ENCODE results near the gene WDR36. TPM values are rescaled to one million over a fixed set of nuclear protein-coding genes. Genes with fewer than 3 reads are reported as not detected.

The WDR36 gene
- total and polyA plus RNA-seq, 2 of the 4 experiments (the other 2 are of a cell fraction): 11.9 to 87.8 TPM

DNA sequence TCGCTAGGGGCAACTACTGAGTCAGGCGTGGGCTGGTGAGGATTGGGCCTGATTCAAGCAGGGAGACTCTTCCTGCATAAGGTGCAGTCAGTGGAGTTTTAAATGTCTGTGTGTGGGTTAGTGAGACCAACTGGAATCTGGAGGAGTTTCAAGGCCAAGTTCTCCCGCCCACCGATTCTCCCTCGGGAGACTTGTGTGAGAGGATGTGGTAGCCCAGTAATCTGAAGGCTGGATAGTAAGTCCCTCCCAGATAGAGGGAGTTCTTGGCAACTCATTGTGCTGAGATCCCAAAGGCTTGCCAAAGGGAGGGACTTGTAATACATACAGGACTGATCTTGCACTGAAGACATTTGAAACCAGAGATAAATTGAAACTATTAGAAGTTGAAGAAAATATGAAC lies 51.8 kb downstream of the WDR36 start:
- H3K79me1 ChIP-seq (ENCODE audit: low read depth in 1 of 2, low read length in 2 of 2): no peaks in the 10 kb centered on the region
- ChIA-PET POLR2A (ENCODE audit: unreplicated experiment) (no interaction called here), CTCF (no interaction called here)
- intact Hi-C loops (cut with micrococcal nuclease): no loop called here
- no peaks in the 10 kb centered on the region for H3K4me1 ChIP-seq (ENCODE audit: control insufficient read depth, insufficient read depth, low read length)
- H3K4ac ChIP-seq (ENCODE audit: low read depth, low read length): no peak overlapping the region
- no peak overlapping the region for H3K18ac ChIP-seq (ENCODE audit: low read depth, low read length)
- H2BK5ac ChIP-seq (ENCODE audit: low read depth, low read length, poor library complexity, severe bottlenecking): no peak overlapping the region
- no peak overlapping the region for H3K4me3 ChIP-seq (ENCODE audit: insufficient read depth, low read depth, low read length)
- H4K8ac ChIP-seq (ENCODE audit: low read depth in 2 of 2, low read length in 2 of 2): no peak overlapping the region
- ATAC-seq (ENCODE audit: low read depth) (peak; percentile 66), DNase-seq (peak; percentile 73)
- dilution Hi-C loops (cut with HindIII; ENCODE audit: low sequenced_read_pairs, unreplicated experiment): no loop called here
- in situ Hi-C loops (cut with MboI; ENCODE audit: low sequenced_read_pairs): no loop called here
- no CpG with 5 or more reads among the region's 5 CpGs for WGBS, 2 experiments (ENCODE audit: extremely low coverage in 2 of 2, insufficient read length in 1 of 2)
- H3K4me2 ChIP-seq (ENCODE audit: low read depth, low read length): no peak overlapping the region
- H2BK15ac ChIP-seq (ENCODE audit: low read depth, low read length): no peak overlapping the region
- no peaks in the 10 kb centered on the region for H3K9me3 ChIP-seq (ENCODE audit: control insufficient read depth, insufficient read depth, low read length)
- no peak overlapping the region for H4K5ac ChIP-seq (ENCODE audit: low read depth, low read length)
- no peaks in the 10 kb centered on the region for H3K36me3 ChIP-seq (ENCODE audit: control insufficient read depth, insufficient read depth, low read length)
- H2AK9ac ChIP-seq (replicated peaks; ENCODE audit: low read depth, low read length, poor library complexity): no peak overlapping the region
- H2BK120ac ChIP-seq (ENCODE audit: low read depth, low read length): no peak overlapping the region
- H3K14ac ChIP-seq (replicated peaks; ENCODE audit: low read depth, low read length): no peak overlapping the region
- H3K23ac ChIP-seq (ENCODE audit: low read depth, low read length): no peak overlapping the region
- peak overlapping the region; percentile 13 for H2AFZ ChIP-seq (replicated peaks; ENCODE audit: low read length, poor library complexity)
- TF ChIP-seq, protein P1, sequence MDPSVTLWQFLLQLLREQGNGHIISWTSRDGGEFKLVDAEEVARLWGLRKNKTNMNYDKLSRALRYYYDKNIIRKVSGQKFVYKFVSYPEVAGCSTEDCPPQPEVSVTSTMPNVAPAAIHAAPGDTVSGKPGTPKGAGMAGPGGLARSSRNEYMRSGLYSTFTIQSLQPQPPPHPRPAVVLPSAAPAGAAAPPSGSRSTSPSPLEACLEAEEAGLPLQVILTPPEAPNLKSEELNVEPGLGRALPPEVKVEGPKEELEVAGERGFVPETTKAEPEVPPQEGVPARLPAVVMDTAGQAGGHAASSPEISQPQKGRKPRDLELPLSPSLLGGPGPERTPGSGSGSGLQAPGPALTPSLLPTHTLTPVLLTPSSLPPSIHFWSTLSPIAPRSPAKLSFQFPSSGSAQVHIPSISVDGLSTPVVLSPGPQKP (IDR thresholded peaks at IDR 0.05; ENCODE audit: borderline replicate concordance, low read depth, low read length): no peak
- TF ChIP-seq RAD21 (IDR thresholded peaks at IDR 0.05; ENCODE audit: low read length) (no peak), CEBPB (IDR thresholded peaks at IDR 0.05; ENCODE audit: low read depth, low read length) (no peak), MXI1 (IDR thresholded peaks at IDR 0.05; ENCODE audit: borderline replicate concordance, low read depth, low read length) (no peak), NFE2L2 (IDR thresholded peaks at IDR 0.05; ENCODE audit: low read depth, low read length) (no peak), BHLHE40 (IDR thresholded peaks at IDR 0.05; ENCODE audit: low read depth, low read length) (no peak), MAZ (IDR thresholded peaks at IDR 0.05; ENCODE audit: borderline replicate concordance, low read depth, low read length) (no peak), RFX5 (IDR thresholded peaks at IDR 0.05; ENCODE audit: low read depth, low read length) (no peak), RCOR1 (IDR thresholded peaks at IDR 0.05; ENCODE audit: insufficient replicate concordance, low read length) (no peak)
- TF ChIP-seq, protein P2, sequence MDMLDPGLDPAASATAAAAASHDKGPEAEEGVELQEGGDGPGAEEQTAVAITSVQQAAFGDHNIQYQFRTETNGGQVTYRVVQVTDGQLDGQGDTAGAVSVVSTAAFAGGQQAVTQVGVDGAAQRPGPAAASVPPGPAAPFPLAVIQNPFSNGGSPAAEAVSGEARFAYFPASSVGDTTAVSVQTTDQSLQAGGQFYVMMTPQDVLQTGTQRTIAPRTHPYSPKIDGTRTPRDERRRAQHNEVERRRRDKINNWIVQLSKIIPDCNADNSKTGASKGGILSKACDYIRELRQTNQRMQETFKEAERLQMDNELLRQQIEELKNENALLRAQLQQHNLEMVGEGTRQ (IDR thresholded peaks at IDR 0.05; ENCODE audit: low read depth, low read length): no peak
- no peaks in the 10 kb centered on the region for H3K9me1 ChIP-seq (ENCODE audit: insufficient read depth, low read length)
- H3K27me3 ChIP-seq (ENCODE audit: control insufficient read depth, insufficient read depth, low read length): no peaks in the 10 kb centered on the region
- no peak overlapping the region for H3K27ac ChIP-seq (ENCODE audit: insufficient read depth, low read length)
- no peak overlapping the region for H2AK5ac ChIP-seq (ENCODE audit: low read depth, low read length)
- no peak overlapping the region for H2BK20ac ChIP-seq (ENCODE audit: low read depth, low read length)
- H4K91ac ChIP-seq (ENCODE audit: insufficient read depth, low read depth, low read length): no peak overlapping the region
- no peak overlapping the region for H3K9ac ChIP-seq (ENCODE audit: low read depth, low read length)
- H3K56ac ChIP-seq (ENCODE audit: extremely low read depth, insufficient read depth, low read length): no peak overlapping the region
- BruUV-seq (replicated peaks): no TSS peak
- H4K20me1 ChIP-seq (ENCODE audit: insufficient read depth, low read length): no peaks in the 10 kb centered on the region

Data from IMR-90 (cell line).